ENCODE data around the gene ATP6V0A4. TPM values are rescaled to one million over a fixed set of nuclear protein-coding genes. Genes with fewer than 3 reads are reported as not detected.

Gene ATP6V0A4
- total RNA-seq, 4 donors from 2014 or later, result not detected

DNA sequence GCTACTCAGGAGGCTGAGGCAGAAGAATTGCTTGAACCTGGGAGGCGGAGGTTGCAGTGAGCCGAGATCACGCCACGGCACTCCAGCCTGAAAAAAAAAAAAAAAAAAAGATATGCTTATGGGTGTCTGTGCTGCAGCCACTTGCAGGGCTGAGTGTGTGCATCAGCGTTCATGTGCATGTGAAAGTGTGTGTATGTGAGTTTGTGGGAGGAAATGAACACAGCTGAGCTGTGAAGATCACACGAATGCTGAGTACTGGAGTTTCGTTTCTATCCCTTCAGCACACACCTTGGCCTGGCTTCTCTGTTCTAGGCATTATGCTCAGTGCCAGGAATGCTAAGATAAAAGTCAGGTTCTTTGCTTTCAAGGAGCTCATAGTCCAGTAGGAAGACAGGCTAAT, 84.8 kb downstream of the ATP6V0A4 start:
- TF ChIP-seq, protein P1, sequence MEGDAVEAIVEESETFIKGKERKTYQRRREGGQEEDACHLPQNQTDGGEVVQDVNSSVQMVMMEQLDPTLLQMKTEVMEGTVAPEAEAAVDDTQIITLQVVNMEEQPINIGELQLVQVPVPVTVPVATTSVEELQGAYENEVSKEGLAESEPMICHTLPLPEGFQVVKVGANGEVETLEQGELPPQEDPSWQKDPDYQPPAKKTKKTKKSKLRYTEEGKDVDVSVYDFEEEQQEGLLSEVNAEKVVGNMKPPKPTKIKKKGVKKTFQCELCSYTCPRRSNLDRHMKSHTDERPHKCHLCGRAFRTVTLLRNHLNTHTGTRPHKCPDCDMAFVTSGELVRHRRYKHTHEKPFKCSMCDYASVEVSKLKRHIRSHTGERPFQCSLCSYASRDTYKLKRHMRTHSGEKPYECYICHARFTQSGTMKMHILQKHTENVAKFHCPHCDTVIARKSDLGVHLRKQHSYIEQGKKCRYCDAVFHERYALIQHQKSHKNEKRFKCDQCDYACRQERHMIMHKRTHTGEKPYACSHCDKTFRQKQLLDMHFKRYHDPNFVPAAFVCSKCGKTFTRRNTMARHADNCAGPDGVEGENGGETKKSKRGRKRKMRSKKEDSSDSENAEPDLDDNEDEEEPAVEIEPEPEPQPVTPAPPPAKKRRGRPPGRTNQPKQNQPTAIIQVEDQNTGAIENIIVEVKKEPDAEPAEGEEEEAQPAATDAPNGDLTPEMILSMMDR (IDR thresholded peaks at IDR 0.05 in 4 of 5, conservative IDR thresholded peaks at IDR 0.05 in 1 of 5), result no peak
- TF ChIP-seq POLR2A (IDR thresholded peaks at IDR 0.05), result no peak
- Histone ChIP-seq H3K4me1 (no peaks in the 10 kb centered on the region), H3K9me3 (no peaks in the 10 kb centered on the region), H3K27ac (no peak overlapping the region), H3K36me3 (no peaks in the 10 kb centered on the region), H3K4me3 (no peak overlapping the region), H3K27me3 (no peaks in the 10 kb centered on the region)
- in situ Hi-C loops (cut with MboI; ENCODE audit: low sequenced_read_pairs in 4 of 4) (no loop called here), intact Hi-C loops (cut with DNase I; ENCODE audit: low total_unique reads) (no loop called here)
- ATAC-seq (no peak), DNase-seq (no peak)

DNA sequence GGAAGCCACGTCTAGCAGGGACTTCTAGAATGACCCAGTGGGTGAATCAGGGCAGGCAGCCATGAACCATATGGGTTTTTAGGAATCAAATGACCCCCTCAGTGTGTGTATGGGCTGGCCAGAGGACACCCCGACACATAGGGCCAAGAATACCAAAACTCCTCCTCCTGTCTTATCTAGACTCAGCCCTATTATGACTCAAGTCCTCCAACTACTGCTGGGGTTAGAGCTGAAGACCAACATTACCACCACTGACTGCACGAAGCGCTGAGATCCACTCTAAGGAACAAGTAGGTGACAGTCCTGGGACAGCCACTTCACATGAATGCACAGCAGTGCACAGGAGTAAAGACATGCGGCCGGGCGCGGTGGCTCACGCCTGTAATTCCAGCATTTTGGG, 85.3 kb downstream of the ATP6V0A4 start:
- no peaks in the 10 kb centered on the region for H3K4me1 ChIP-seq
- in situ Hi-C loops (cut with MboI; ENCODE audit: low sequenced_read_pairs in 4 of 4) (no loop called here), intact Hi-C loops (cut with DNase I; ENCODE audit: low total_unique reads) (no loop called here)
- no peaks in the 10 kb centered on the region for H3K36me3 ChIP-seq
- no peak overlapping the region for H3K4me3 ChIP-seq
- H3K27me3 ChIP-seq, result no peaks in the 10 kb centered on the region
- ATAC-seq (no peak), DNase-seq (no peak)
- H3K9me3 ChIP-seq, result no peaks in the 10 kb centered on the region
- TF ChIP-seq, protein P1 (IDR thresholded peaks at IDR 0.05 in 4 of 5, conservative IDR thresholded peaks at IDR 0.05 in 1 of 5), result no peak
- TF ChIP-seq POLR2A (IDR thresholded peaks at IDR 0.05), result no peak
- H3K27ac ChIP-seq, result no peak overlapping the region

DNA sequence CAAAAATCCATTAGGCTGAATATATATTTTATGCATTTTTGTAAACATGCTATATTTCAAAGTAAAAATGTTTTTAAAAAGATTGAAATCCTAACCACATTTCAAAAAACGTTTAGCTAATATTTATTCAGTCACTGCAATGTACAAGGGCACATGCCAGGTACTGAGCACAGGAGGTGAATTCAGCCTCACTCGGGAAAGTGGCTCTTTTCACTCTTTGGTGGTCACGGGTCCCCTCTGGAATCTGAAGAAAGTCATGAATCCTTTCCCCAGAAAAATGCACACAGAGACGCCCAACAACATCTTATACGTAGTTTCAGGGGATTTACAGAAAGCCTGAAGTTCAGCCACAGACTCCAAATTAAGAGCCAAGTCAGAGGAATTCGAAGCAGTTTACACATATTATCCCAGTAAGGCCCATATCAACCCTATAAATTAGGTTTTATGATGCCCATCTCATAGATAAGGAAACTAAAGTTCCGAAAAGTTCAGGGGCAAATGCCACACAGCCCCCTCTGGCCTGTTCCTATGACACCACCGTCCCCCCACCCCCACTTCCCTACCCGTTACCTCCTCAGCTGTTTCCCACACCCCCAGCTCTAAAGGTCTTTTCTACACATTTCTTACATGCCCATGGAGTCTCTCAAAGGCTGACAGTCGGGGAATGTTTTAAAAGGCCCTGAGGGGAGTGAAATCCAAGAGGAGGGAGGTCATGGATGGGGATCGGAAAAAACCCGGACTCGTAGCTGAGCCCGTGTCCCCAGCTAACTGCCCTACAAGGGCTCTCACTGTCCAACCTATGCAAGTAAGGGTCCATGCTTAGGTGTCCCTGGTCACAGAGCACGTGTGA, 87.2 kb downstream of the ATP6V0A4 start:
- Histone ChIP-seq H3K4me3 (no peak overlapping the region), H3K9me3 (no peaks in the 10 kb centered on the region), H3K36me3 (no peaks in the 10 kb centered on the region), H3K27me3 (no peaks in the 10 kb centered on the region), H3K4me1 (no peaks in the 10 kb centered on the region), H3K27ac (no peak overlapping the region)
- ATAC-seq, result no peak
- TF ChIP-seq, protein P1 (IDR thresholded peaks at IDR 0.05 in 4 of 5, conservative IDR thresholded peaks at IDR 0.05 in 1 of 5), result no peak
- no peak for TF ChIP-seq POLR2A (IDR thresholded peaks at IDR 0.05)
- in situ Hi-C loops (cut with MboI; ENCODE audit: low sequenced_read_pairs in 4 of 4) (no loop called here), intact Hi-C loops (cut with DNase I; ENCODE audit: low total_unique reads) (no loop called here)
- no peak for DNase-seq

DNA sequence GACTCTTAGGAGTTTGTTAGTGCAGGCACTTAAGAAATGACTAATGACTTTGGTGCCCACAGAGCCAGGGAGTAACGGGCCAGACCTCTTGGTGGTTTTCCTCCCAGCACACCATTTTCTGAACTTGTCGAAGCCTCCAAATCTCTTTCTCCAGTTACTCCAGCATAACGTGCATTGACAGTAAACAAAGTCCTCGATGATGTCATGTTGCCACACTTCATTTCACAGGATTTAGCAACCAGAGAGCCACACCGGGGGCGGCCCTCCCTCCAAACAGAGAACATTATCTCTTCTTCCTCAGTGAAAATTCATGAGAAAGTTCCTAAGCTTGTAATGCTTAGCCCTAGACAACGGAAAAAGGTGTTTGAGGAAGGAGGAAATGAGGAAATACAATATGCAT, 92.8 kb downstream of the ATP6V0A4 start:
- H3K4me3 ChIP-seq, result no peak overlapping the region
- TF ChIP-seq POLR2A (IDR thresholded peaks at IDR 0.05), result no peak
- TF ChIP-seq, protein P1 (IDR thresholded peaks at IDR 0.05 in 4 of 5, conservative IDR thresholded peaks at IDR 0.05 in 1 of 5), result no peak
- H3K9me3 ChIP-seq, result no peaks in the 10 kb centered on the region
- H3K27me3 ChIP-seq, result no peaks in the 10 kb centered on the region
- DNase-seq (no peak), ATAC-seq (no peak)
- in situ Hi-C loops (cut with MboI; ENCODE audit: low sequenced_read_pairs in 4 of 4), result no loop called here
- intact Hi-C loops (cut with DNase I; ENCODE audit: low total_unique reads), result no loop called here
- no peaks in the 10 kb centered on the region for H3K4me1 ChIP-seq
- H3K27ac ChIP-seq, result no peak overlapping the region
- H3K36me3 ChIP-seq, result no peaks in the 10 kb centered on the region
